Germinal center (tissue), 1 donor: ENCODE measurements around the gene FRS3.

Source experiments
- DNase-seq: peaks from one replicate; pipeline ENCODE4 v3.0.0; 2012; ENCODE audit warnings: mixed read lengths, low spot score

Gene FRS3

GRCh38 chr6:41741625-41742490 is 37.8 kb downstream of the FRS3 start:
- DNase-seq = no peak

DNA sequence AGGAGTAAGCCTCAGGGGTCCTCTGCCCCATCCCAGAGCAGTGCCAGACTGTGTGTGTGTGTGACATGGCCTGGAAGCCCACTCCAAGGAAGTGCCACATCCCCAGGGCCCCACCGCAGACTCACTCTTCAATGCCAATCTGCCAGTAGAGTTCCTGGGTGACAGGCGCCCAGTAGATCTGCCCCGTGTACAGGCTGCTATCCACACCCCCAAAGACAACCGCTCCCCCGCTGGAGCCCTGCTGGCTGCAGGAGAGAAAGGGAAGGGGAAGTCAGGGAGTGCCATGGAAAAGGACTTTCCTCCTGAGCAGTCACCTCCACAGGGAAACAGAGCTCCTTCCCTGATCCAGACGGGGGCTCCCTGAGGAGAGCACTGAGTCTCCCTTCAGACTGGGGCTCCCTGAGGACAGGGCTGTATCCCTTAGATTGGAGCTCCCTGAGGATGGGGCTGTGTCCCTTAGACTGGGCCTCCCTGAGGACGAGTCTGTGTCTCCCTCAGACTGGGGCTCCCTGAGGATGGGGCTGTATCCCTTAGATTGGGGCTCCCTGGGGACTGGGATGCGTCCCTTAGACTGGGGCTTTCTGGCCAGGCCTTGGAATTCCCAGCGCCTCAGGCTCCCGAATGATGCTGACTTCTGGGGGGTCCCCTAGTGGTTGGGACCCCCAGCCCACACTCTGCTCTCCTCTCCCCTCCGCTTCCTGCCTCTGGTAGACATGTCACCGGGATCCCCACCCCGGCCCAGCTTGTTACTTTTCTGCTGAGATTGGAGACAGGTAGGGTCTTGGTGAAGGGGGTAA is 39.1 kb downstream of the FRS3 start:
- DNase-seq = no peak

GRCh38 chr6:41739041-41739440 is 40.7 kb downstream of the FRS3 start:
- no peak for DNase-seq

GRCh38 chr6:41737591-41738130 is 42.0 kb downstream of the FRS3 start:
- no peak for DNase-seq

GRCh38 chr6:41736800-41737555 is 42.7 kb downstream of the FRS3 start:
- DNase-seq = no peak

GRCh38 chr6:41736186-41736733 is 43.4 kb downstream of the FRS3 start:
- no peak for DNase-seq

- DNase-seq = peak; percentile 96
These were observed 44.1 kb downstream of the FRS3 start, which contains the start of gene TFEB for GRCh38 chr6:41735427-41736185. Gene TFEB, minus strand, starts transcription at chr6:41735608. Its CDS starts 44,395 bp downstream, at chr6:41691213.

- peak; percentile 86 for DNase-seq
These were observed 44.9 kb downstream of the FRS3 start for GRCh38 chr6:41734666-41735426.

DNA sequence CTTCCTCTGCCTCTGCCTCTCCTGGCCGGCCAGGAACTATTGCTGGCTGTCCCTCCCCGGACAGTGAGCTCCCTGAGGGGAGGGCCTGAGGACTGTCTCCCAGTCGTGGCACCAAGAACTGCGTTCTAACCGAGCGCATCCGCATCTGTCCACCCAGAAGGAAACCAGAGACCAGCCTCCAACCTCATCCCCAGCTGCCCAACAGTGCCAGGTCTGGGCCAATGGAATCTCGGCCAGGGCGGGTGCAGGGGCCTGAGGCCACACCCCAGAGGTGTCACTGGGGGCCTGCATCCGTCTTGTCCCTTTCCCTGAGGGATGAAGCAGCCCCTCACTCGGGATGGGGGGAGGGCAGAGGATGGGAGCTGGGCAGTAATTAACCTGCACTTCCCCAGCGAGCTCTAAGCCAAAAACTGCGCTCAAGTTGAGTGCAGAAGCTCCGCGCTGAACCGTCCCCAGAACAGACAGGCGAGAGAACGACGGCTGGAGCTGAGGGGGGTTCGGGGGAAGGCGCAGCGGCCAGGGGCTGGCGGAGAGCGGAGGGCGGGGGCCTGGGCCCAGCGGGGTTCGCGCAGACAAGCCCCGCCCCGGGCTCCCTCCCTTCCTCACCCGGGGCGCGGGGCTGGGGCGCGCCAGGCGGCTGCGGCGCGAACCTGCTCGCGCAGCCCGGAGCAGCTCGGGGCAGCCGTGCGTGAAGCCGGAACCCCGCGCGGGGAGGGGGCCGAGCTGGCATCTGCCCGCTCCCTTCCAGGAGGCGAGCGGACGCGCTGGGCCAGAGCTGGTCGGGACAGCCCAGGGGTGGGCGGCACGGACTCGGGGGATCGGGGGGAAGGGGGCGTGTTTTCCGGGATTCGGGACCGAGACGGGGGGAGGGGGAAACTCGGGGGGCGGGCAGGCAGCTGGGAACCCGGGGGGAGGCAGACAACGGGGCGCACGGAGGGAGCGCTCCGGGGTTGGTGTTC is 45.7 kb downstream of the FRS3 start:
- peak; percentile 96 for DNase-seq

DNA sequence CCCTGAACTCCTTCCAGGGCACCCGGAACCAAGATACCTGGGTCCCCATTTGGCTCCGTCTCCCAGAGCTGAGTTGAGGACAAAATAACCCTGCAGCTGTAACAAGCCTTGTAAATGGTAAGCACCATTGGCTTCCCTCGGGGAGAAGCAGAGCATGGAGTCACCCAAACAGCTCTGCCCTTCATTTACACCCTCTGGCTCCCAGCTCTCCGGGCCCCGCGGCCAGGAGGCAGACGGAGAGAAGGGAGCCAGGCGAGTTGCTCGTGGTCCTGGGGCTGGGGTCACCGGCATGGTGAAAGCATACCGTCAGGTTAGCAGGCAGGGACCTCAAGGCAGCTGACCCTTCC is 46.4 kb downstream of the FRS3 start:
- no peak for DNase-seq

GRCh38 chr6:41732591-41733359 is 46.9 kb downstream of the FRS3 start:
- DNase-seq = peak; percentile 75

DNA sequence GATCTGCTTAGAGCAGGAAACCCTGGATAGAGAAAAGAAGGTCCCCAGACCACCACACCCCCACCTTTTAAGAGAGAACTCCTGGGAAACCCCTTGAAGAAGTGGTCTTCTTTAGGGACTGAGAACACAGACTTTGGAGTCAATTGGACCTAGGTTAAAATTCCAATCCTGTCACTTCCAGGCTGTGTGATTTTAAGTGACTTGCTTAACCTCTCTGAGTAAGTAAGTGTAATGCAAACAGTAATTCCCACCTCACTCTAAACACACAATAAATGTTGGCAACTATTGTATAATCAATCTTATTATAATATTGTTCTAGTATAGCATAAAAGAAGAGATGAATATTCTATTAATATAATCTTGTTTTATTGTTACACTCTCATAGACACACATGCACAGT is 47.6 kb downstream of the FRS3 start:
- no peak for DNase-seq

- no peak for DNase-seq
These were observed 48.1 kb downstream of the FRS3 start for GRCh38 chr6:41731561-41732086.

DNA sequence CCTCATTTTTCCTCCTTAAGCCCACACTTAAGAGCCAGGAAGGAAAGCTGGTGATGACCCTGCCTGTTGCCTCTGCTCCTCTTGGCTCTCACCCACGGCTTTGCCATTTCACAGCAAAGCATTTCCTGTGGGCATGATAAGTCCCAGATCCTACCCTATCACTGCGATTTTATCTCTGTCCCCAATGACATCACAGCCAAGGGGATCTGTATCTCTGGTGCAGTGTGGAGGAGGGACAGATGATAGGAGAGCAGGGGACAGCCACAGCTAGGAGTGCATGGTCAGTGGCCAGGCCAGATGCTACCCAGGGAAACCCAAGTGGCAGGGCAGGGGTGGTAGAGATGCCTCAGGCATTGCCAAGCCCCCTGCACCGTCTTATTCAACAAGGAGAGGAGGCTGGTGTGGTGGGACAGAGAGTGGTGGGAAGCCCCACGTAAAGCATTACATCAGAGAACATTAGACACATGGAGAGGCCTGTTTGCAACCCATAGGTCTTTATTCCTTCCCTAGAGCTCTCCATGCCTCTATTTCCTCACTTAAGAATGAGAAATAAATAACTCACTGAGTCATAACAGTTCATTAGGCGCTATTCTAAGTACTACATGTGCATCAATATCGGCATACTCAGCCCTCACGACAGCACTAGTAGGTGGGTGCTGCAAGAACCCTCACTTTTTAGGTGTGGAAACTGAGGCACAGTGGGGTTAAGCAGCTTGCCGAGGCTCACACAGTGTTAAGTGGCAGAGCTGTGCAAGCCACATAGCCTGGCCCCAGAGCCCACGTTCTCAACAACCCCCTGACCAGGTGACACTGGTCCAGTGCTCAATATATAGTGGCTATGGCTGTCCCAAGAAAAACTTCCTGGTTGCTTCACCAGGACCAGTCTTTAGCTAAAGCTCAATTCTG is 48.9 kb downstream of the FRS3 start:
- DNase-seq = no peak

DNA sequence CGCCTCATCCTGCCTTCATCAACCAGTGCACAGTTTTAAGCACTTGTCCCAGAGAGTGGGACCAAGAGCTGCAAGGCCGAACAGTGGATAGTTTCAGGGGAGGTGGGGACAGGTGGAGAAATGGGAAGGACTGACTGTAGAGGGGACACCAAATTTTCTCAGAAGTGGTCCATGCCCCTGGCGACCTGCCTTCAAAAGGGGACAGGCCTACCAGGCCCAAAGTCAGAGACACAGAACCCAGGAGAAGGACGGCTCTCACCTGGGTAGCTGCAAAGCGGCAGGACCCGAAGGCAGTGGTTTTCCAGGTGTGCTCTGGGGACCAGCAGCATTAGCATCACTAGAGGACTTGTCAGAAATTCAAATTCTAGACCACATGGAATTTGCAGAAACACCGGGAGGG is 50.1 kb downstream of the FRS3 start:
- DNase-seq = no peak

GRCh38 chr6:41728954-41729353 is 50.7 kb downstream of the FRS3 start:
- no peak for DNase-seq
